A549 (cell line): ENCODE results near the gene TPPP2. TPM values are rescaled to one million over a fixed set of nuclear protein-coding genes. Genes with fewer than 3 reads are reported as not detected.

Source experiments
- ATAC-seq, 2 experiments: fragments of 200-7000 bp in 1 of 2; fragments of >200 bp in 1 of 2; cut with Nextera tagmentation in 1 of 2; cut with Tn5 transposase in 1 of 2; 3 replicates each; pipeline versions ENCODE4 v1.8.0 to v1.9.1; 2018 to 2020; ENCODE audit warnings: mild to moderate bottlenecking in 1 of 2, moderate library complexity in 1 of 2
- CTCF ChIA-PET: fragments of 300-600 bp; sonication (Branson Sonifier 250); formaldehyde crosslinking; extraction: SDS; loops from one replicate; lab custom pipeline; 2021; ENCODE audit warnings: antibody characterized with exemption, inconsistent platforms; lab: Yijun Ruan, JAX
- POLR2A ChIA-PET: fragments of 350-600 bp; formaldehyde crosslinking; extraction: SDS; loops from one replicate; lab custom pipeline; 2021; ENCODE audit warnings: antibody characterized with exemption, inconsistent platforms; lab: Yijun Ruan, JAX
- DNase-seq, 2 experiments: peaks; one replicate each; pipeline versions ENCODE4 v3.0.0 to v3.0.0-alpha.2; 2011 to 2016; ENCODE audit warnings: low read depth in 1 of 2, low spot score in 1 of 2
- FAIRE-seq: peaks from 2 replicates; lab custom pipeline; 2011; peaks lifted over from hg19 to GRCh38; lab: Jason Lieb, UNC
- H3K27ac ChIP-seq, 2 experiments: fragments of >200 bp; sonication (Bioruptor Twin); formaldehyde crosslinking; 3 replicates each; pipeline ENCODE4 v1.5.1; 2016 to 2017
- H3K4me1 ChIP-seq: fragments of >200 bp; sonication (Bioruptor Twin); formaldehyde crosslinking; 3 replicates; pipeline ENCODE4 v1.6.1; 2016
- H3K4me2 ChIP-seq: fragments of >200 bp; sonication (Bioruptor Twin); formaldehyde crosslinking; 3 replicates; pipeline ENCODE4 v1.6.1; 2016
- H3K4me3 ChIP-seq: fragments of >200 bp; sonication (Bioruptor Twin); formaldehyde crosslinking; 3 replicates; pipeline ENCODE4 v1.5.1; 2016
- H3K9me3 ChIP-seq: fragments of >200 bp; sonication (Bioruptor Twin); formaldehyde crosslinking; 3 replicates; pipeline ENCODE4 v1.6.1; 2016
- CBX2 ChIP-seq: fragments of 200-600 bp; sonication (generic); IDR thresholded peaks from 2 replicates; pipeline ENCODE4 v1.6.1; 2016; ENCODE audit warnings: low read depth, mild to moderate bottlenecking, borderline replicate concordance
- CHD4 ChIP-seq: fragments of 200-600 bp; sonication (generic); IDR thresholded peaks from 2 replicates; pipeline ENCODE4 v1.6.1; 2016; ENCODE audit warnings: antibody characterized with exemption, mild to moderate bottlenecking, borderline replicate concordance
- EHF ChIP-seq: fragments of 250-450 bp; sonication (Bioruptor Pico); IDR thresholded peaks from 2 replicates; pipeline ENCODE4 v1.5.0; 2020; ENCODE audit warnings: mild to moderate bottlenecking
- EHMT2 ChIP-seq: fragments of 200-600 bp; sonication (generic); IDR thresholded peaks from 2 replicates; pipeline ENCODE4 v1.6.1; 2016; ENCODE audit warnings: antibody characterized with exemption, low read depth, mild to moderate bottlenecking, moderate library complexity
- FOSL2 ChIP-seq, 2 experiments: fragments of 450-650 bp in 1 of 2; fragments of >200 bp in 1 of 2; sonication (Bioruptor Twin) in 1 of 2; formaldehyde crosslinking; IDR thresholded peaks; 2 replicates each; pipeline versions ENCODE4 v1.5.0 to v1.6.1; 2016 to 2020; ENCODE audit warnings: mild to moderate bottlenecking in 1 of 2, moderate library complexity in 1 of 2
- HEYL ChIP-seq: fragments of 250-450 bp; sonication (Bioruptor Pico); IDR thresholded peaks from 2 replicates; pipeline ENCODE4 v1.8.0; 2021; ENCODE audit warnings: mild to moderate bottlenecking, moderate library complexity
- HOXA7 ChIP-seq: fragments of 250-450 bp; sonication (Bioruptor Pico); IDR thresholded peaks from 2 replicates; pipeline ENCODE4 v1.5.0; 2020; ENCODE audit warnings: mild to moderate bottlenecking, moderate library complexity
- HOXB13 ChIP-seq: fragments of 250-450 bp; sonication (Bioruptor Pico); IDR thresholded peaks from 2 replicates; pipeline ENCODE4 v1.5.0; 2020; ENCODE audit warnings: low read depth, mild to moderate bottlenecking, moderate library complexity
- JUN ChIP-seq, 2 experiments: fragments of >200 bp; sonication (Bioruptor Twin); formaldehyde crosslinking; IDR thresholded peaks; 2 replicates in 1 of 2; 3 replicates in 1 of 2; pipeline ENCODE4 v1.6.1; 2016 to 2017
- JUNB ChIP-seq: fragments of >200 bp; sonication (Bioruptor Twin); formaldehyde crosslinking; IDR thresholded peaks from 2 replicates; pipeline ENCODE4 v1.6.1; 2016
- KDM1A ChIP-seq: fragments of 200-600 bp; sonication (generic); IDR thresholded peaks from 2 replicates; pipeline ENCODE4 v1.6.1; 2016; ENCODE audit warnings: low read depth, mild to moderate bottlenecking
- KDM5A ChIP-seq: fragments of 200-600 bp; sonication (generic); IDR thresholded peaks from 2 replicates; pipeline ENCODE4 v1.6.1; 2016; ENCODE audit warnings: antibody characterized with exemption, mild to moderate bottlenecking
- NFE2L2 ChIP-seq: fragments of 150-350 bp; conservative IDR thresholded peaks from 2 replicates; pipeline ENCODE4 v1.6.1; 2014; ENCODE audit warnings: low read length
- POLR2A ChIP-seq: IDR thresholded peaks from 2 replicates; pipeline ENCODE4 v1.6.1; 2012; ENCODE audit warnings: mild to moderate bottlenecking, low read length
- POLR2AphosphoS2 ChIP-seq: conservative IDR thresholded peaks from 2 replicates; pipeline ENCODE4 v1.6.1; 2012; ENCODE audit warnings: low read length, improper control_type of control experiment, inconsistent platforms
- RARB ChIP-seq: fragments of 250-450 bp; sonication (Bioruptor Pico); IDR thresholded peaks from 2 replicates; pipeline ENCODE4 v1.8.0; 2021; ENCODE audit warnings: mild to moderate bottlenecking, moderate library complexity
- RFX5 ChIP-seq: fragments of 450-650 bp; IDR thresholded peaks from 2 replicates; pipeline ENCODE4 v1.7.1; 2014; ENCODE audit warnings: antibody characterized with exemption, mild to moderate bottlenecking, moderate library complexity
- RNF2 ChIP-seq: fragments of 200-600 bp; sonication (generic); IDR thresholded peaks from 2 replicates; pipeline ENCODE4 v1.6.1; 2016; ENCODE audit warnings: low read depth, mild to moderate bottlenecking, antibody characterized with exemption, moderate library complexity, borderline replicate concordance
- TP53 ChIP-seq: fragments of 250-450 bp; sonication (Bioruptor Pico); IDR thresholded peaks from 2 replicates; pipeline ENCODE4 v1.5.0; 2021; ENCODE audit warnings: mild to moderate bottlenecking, moderate library complexity
- ZFP36 ChIP-seq: fragments of 450-650 bp; IDR thresholded peaks from 2 replicates; pipeline ENCODE4 v1.6.1; 2014; ENCODE audit warnings: borderline replicate concordance; ENCODE audit not compliant: partially characterized antibody
- ZNF302 ChIP-seq: fragments of 250-450 bp; sonication (Bioruptor Pico); IDR thresholded peaks from 2 replicates; pipeline ENCODE4 v1.9.0; 2021; ENCODE audit warnings: inconsistent platforms, mild to moderate bottlenecking, moderate library complexity
- ZSCAN20 ChIP-seq: fragments of 250-450 bp; sonication (Bioruptor Pico); IDR thresholded peaks from 2 replicates; pipeline ENCODE4 v1.8.0; 2022; ENCODE audit warnings: mild to moderate bottlenecking, moderate library complexity
- WGBS: methylation state at CpG from one replicate; pipeline ENCODE4 v1.1.6; 2017; ENCODE audit errors: missing lambda C conversion rate; 5-methylcytosine and 5-hydroxymethylcytosine counted together
- polyA plus RNA-seq, 4 experiments: library from polyadenylated mRNA; depleted of rRNA in 3 of 4; stranded (reverse); fragments of >200 nt; fragmentation: RNase III in 1 of 4; extraction: RNeasy Plus Mini Kit Qiagen cat#74134 plus additional on column Dnase treatment in 1 of 4; gene quantifications; 2 replicates in 3 of 4; 3 replicates in 1 of 4; pipeline ENCODE4 v1.2.3, GENCODE V29; 2011 to 2017
- TF ChIP-seq, protein P1 (sequence below): fragments of 450-650 bp; IDR thresholded peaks from 2 replicates; pipeline ENCODE4 v1.6.1; 2014; ENCODE audit warnings: antibody characterized with exemption
- TF ChIP-seq, protein P2 (sequence below): fragments of 150-350 bp; IDR thresholded peaks from 2 replicates; pipeline ENCODE4 v1.6.1; 2014; ENCODE audit warnings: low read depth, mild to moderate bottlenecking, low read length
- TF ChIP-seq, protein P3 (sequence below): fragments of 250-450 bp; sonication (Bioruptor Pico); IDR thresholded peaks from 2 replicates; pipeline ENCODE4 v1.5.0; 2021; ENCODE audit warnings: mild to moderate bottlenecking, moderate library complexity, borderline replicate concordance
- TF ChIP-seq, protein P4 (sequence below): IDR thresholded peaks from 2 replicates; pipeline ENCODE4 v1.6.1; 2012; ENCODE audit warnings: low read depth, borderline replicate concordance
- TF ChIP-seq, protein P5 (sequence below): fragments of >200 bp; sonication (Bioruptor Twin); formaldehyde crosslinking; IDR thresholded peaks from 3 replicates; pipeline ENCODE4 v1.5.1; 2016
- TF ChIP-seq, protein P6 (sequence below): fragments of 250-450 bp; sonication (Bioruptor Pico); IDR thresholded peaks from 2 replicates; pipeline ENCODE4 v1.5.0; 2020; ENCODE audit warnings: low read depth, mild to moderate bottlenecking, moderate library complexity

TPPP2 gene
- polyA plus RNA-seq, 2 of the 4 experiments (the other 2 are of a cell fraction), result not detected

DNA sequence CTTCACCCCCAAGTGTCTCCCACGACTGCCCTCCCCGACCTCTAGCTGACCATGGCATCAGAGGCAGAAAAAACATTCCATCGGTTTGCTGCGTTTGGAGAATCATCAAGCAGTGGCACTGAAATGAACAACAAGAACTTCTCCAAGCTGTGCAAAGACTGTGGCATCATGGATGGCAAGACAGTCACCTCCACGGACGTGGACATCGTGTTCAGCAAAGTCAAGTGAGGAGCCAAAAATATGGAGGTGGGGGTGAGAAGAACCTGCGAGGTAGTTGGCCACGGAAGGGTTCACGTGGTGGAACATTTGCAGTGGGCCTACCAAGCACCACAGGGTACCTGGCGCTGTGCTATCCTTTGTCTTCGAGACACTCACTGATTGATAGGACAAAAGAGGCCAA lies 514 bp downstream of the TPPP2 start (continued):
- TF ChIP-seq, protein P1, sequence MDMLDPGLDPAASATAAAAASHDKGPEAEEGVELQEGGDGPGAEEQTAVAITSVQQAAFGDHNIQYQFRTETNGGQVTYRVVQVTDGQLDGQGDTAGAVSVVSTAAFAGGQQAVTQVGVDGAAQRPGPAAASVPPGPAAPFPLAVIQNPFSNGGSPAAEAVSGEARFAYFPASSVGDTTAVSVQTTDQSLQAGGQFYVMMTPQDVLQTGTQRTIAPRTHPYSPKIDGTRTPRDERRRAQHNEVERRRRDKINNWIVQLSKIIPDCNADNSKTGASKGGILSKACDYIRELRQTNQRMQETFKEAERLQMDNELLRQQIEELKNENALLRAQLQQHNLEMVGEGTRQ, result no peak
- no peak for TF ChIP-seq TP53 (CRISPR knock-in tag)

DNA sequence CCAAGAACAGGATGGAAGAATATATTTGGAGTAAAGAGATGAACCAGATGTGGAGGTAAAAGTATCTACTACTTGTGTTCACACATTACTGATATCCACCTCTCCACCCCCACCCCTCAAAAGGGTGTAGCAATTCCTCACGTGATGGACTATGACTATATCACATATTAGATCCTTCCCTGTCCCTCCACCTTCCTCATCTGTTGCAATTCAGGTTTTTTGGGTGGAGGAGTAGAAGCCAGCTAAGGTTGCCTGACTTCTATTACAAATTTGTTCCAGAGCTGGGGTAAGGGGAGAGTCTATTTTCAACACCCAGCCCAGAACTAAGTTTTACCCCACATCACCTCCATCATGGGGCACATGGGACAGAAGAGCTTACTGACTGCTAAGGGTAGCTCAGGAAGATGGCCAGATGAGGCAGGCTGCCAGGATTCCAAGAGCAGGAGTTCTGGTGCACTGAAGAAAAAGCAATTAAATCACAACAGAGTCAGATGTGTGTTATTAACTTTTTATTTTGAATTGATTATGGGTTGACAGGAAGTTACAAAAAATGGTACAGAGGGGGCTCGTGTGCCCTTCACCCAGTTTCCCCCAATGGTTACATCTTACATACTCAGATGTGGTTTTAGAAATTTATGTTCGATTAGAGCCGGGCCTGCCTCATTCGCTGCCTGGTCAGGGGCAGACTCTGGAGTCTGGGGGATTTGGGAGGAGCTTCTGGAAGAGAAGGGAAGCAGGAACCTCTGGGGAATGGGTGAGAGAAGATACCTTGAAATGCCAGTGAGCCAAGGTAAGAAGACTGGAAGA lies 2.5 kb downstream of the TPPP2 start:
- no peak for FAIRE-seq

DNA sequence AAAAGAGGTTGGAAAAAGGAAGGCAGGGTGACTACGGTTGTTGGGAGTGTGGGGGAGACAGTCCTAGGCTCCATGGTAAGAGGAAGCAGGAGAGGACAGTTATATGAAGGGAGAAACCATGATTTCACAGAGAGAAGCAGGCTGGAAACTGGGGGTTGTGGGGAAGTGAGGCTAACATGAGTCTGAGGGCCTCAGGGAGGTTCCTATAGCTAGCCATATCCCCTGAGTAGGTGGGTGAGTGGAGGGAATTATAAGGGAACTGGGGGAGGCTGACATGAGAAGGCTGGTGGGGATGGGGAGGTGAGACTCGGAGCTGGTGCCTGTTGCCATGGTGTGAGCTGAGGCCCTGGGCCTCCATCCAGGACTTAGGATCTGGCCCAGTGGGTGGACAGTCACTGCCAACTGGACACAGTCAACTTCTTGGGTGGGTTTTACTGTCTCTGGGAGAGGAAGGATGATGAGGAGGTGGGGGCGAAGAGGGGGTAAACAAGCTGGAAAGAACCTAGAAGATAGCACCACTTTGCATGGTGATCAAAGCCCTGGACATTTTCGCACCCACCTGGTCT lies 3.2 kb downstream of the TPPP2 start:
- FAIRE-seq, result no peak

More for the DNA sequence above, 2.5 kb downstream of the TPPP2 start:
- Histone ChIP-seq H3K4me1 (no peaks in the 10 kb centered on the region), H3K4me2 (no peak overlapping the region)
- 39% methylated on average over 5 of the region's 5 CpGs for WGBS
- TF ChIP-seq KDM1A, result no peak
- TF ChIP-seq JUNB, result no peak
- no peak for TF ChIP-seq JUN (IDR thresholded peaks at IDR 0.05)
- TF ChIP-seq CHD4, result no peak
- TF ChIP-seq RFX5, result no peak
- TF ChIP-seq EHF (CRISPR knock-in tag), result no peak
- TF ChIP-seq KDM5A, result no peak
- TF ChIP-seq RARB (CRISPR knock-in tag), result no peak
- TF ChIP-seq RNF2, result no peak
- no peak for TF ChIP-seq POLR2A
- no peak for TF ChIP-seq POLR2AphosphoS2
- no peak for TF ChIP-seq ZNF302
- TF ChIP-seq HEYL (CRISPR knock-in tag), result no peak
- TF ChIP-seq HOXB13, result no peak
- TF ChIP-seq, protein P2, sequence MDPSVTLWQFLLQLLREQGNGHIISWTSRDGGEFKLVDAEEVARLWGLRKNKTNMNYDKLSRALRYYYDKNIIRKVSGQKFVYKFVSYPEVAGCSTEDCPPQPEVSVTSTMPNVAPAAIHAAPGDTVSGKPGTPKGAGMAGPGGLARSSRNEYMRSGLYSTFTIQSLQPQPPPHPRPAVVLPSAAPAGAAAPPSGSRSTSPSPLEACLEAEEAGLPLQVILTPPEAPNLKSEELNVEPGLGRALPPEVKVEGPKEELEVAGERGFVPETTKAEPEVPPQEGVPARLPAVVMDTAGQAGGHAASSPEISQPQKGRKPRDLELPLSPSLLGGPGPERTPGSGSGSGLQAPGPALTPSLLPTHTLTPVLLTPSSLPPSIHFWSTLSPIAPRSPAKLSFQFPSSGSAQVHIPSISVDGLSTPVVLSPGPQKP, result no peak
- TF ChIP-seq, protein P3, sequence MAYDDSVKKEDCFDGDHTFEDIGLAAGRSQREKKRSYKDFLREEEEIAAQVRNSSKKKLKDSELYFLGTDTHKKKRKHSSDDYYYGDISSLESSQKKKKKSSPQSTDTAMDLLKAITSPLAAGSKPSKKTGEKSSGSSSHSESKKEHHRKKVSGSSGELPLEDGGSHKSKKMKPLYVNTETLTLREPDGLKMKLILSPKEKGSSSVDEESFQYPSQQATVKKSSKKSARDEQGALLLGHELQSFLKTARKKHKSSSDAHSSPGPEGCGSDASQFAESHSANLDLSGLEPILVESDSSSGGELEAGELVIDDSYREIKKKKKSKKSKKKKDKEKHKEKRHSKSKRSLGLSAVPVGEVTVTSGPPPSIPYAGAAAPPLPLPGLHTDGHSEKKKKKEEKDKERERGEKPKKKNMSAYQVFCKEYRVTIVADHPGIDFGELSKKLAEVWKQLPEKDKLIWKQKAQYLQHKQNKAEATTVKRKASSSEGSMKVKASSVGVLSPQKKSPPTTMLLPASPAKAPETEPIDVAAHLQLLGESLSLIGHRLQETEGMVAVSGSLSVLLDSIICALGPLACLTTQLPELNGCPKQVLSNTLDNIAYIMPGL (CRISPR knock-in tag), result no peak
- TF ChIP-seq, protein P4, sequence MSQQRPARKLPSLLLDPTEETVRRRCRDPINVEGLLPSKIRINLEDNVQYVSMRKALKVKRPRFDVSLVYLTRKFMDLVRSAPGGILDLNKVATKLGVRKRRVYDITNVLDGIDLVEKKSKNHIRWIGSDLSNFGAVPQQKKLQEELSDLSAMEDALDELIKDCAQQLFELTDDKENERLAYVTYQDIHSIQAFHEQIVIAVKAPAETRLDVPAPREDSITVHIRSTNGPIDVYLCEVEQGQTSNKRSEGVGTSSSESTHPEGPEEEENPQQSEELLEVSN, result no peak
- TF ChIP-seq FOSL2 (IDR thresholded peaks at IDR 0.05), result no peak
- no peak for TF ChIP-seq FOSL2 (CRISPR knock-in tag; IDR thresholded peaks at IDR 0.05)
- TF ChIP-seq ZSCAN20, result no peak
- TF ChIP-seq, all 56 proteins: peak for 0
- CTCF ChIA-PET, result interaction anchor here (0.6 to 12.5 kb wide), 8 partner anchors 7 to 574 kb away, joined by 3 to 210 read pairs (median 8); no protein-coding TSS in a partner anchor
- POLR2A ChIA-PET, result no interaction called here
- Histone ChIP-seq H3K4me3 (no peak overlapping the region), H3K9me3 (no peaks in the 10 kb centered on the region), H3K27ac (no peak overlapping the region)
- ATAC-seq (no peak), DNase-seq (no peak)

More for the DNA sequence above, 3.2 kb downstream of the TPPP2 start:
- no peak overlapping the region for H3K4me2 ChIP-seq
- no peak overlapping the region for H3K4me3 ChIP-seq
- POLR2A ChIA-PET, result no interaction called here
- no peak for DNase-seq
- no peak for ATAC-seq
- H3K9me3 ChIP-seq, result no peaks in the 10 kb centered on the region
- no peaks in the 10 kb centered on the region for H3K4me1 ChIP-seq
- TF ChIP-seq EHMT2 (no peak), CBX2 (no peak), HOXA7 (no peak), ZFP36 (no peak), RNF2 (no peak), TP53 (CRISPR knock-in tag) (no peak), RFX5 (no peak), CHD4 (no peak), NFE2L2 (no peak), ZSCAN20 (no peak), KDM1A (no peak)
- TF ChIP-seq, protein P5, sequence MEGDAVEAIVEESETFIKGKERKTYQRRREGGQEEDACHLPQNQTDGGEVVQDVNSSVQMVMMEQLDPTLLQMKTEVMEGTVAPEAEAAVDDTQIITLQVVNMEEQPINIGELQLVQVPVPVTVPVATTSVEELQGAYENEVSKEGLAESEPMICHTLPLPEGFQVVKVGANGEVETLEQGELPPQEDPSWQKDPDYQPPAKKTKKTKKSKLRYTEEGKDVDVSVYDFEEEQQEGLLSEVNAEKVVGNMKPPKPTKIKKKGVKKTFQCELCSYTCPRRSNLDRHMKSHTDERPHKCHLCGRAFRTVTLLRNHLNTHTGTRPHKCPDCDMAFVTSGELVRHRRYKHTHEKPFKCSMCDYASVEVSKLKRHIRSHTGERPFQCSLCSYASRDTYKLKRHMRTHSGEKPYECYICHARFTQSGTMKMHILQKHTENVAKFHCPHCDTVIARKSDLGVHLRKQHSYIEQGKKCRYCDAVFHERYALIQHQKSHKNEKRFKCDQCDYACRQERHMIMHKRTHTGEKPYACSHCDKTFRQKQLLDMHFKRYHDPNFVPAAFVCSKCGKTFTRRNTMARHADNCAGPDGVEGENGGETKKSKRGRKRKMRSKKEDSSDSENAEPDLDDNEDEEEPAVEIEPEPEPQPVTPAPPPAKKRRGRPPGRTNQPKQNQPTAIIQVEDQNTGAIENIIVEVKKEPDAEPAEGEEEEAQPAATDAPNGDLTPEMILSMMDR, result no peak
- TF ChIP-seq, protein P6, sequence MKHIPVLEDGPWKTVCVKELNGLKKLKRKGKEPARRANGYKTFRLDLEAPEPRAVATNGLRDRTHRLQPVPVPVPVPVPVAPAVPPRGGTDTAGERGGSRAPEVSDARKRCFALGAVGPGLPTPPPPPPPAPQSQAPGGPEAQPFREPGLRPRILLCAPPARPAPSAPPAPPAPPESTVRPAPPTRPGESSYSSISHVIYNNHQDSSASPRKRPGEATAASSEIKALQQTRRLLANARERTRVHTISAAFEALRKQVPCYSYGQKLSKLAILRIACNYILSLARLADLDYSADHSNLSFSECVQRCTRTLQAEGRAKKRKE, result no peak
- TF ChIP-seq, protein P4, result no peak
- TF ChIP-seq, all 56 proteins: peak for 0
- WGBS, result 33% methylated on average over 4 of the region's 4 CpGs
- H3K27ac ChIP-seq, result no peak overlapping the region
- CTCF ChIA-PET, result interaction anchor here (0.6 to 12.5 kb wide), 4 partner anchors 17 to 574 kb away, joined by 3 to 210 read pairs (median 12); no protein-coding TSS in a partner anchor
